ENCODE measurements around the gene NMBR.
"Not testable (repeated sequence)": the region's sequence is repeated elsewhere in the genome, so short reads cannot be mapped to it uniquely, and the experiment has no call there.

The NMBR gene

GRCh38 chr6:142146828-142147662 lies at the start of gene NMBR, which contains the start of gene VTA1:
TSS of gene NMBR (minus strand) at chr6:142147122. CDS start at chr6:142088658, 58,464 bp downstream.
TSS of gene VTA1 (plus strand) at chr6:142147263. CDS start at chr6:142147288, 25 bp downstream.
- peak; percentile 82 for DNase-seq (ENCODE audit: low spot score)

GRCh38 chr6:142195862-142196541 lies 49.1 kb upstream of the NMBR start:
- DNase-seq (ENCODE audit: low spot score), result peak; percentile 4

GRCh38 chr6:142193621-142194020 lies 46.7 kb upstream of the NMBR start:
- DNase-seq (ENCODE audit: low spot score), result no peak

- DNase-seq (ENCODE audit: low spot score), result no peak
Observed at GRCh38 chr6:142192343-142192742, 45.4 kb upstream of the NMBR start.

- no peak for DNase-seq (ENCODE audit: low spot score)
Observed at GRCh38 chr6:142189057-142189456, 42.1 kb upstream of the NMBR start.

GRCh38 chr6:142188341-142188740 lies 41.4 kb upstream of the NMBR start:
- DNase-seq (ENCODE audit: low spot score), result not testable (repeated sequence)

GRCh38 chr6:142187209-142187608 lies 40.3 kb upstream of the NMBR start:
- no peak for DNase-seq (ENCODE audit: low spot score)

GRCh38 chr6:142185641-142186040 lies 38.7 kb upstream of the NMBR start:
- DNase-seq (ENCODE audit: low spot score), result no peak

- no peak for DNase-seq (ENCODE audit: low spot score)
Observed at GRCh38 chr6:142184307-142184706, 37.4 kb upstream of the NMBR start.

GRCh38 chr6:142183351-142183750 lies 36.4 kb upstream of the NMBR start:
- DNase-seq (ENCODE audit: low spot score), result no peak

GRCh38 chr6:142182004-142182403 lies 35.1 kb upstream of the NMBR start:
- no peak for DNase-seq (ENCODE audit: low spot score)

GRCh38 chr6:142178129-142178528 lies 31.2 kb upstream of the NMBR start:
- no peak for DNase-seq (ENCODE audit: low spot score)

GRCh38 chr6:142174703-142175102 lies 27.8 kb upstream of the NMBR start:
- DNase-seq (ENCODE audit: low spot score), result no peak

- no peak for DNase-seq (ENCODE audit: low spot score)
Observed at GRCh38 chr6:142173980-142174379, 27.1 kb upstream of the NMBR start.

- no peak for DNase-seq (ENCODE audit: low spot score)
Observed at GRCh38 chr6:142172758-142173157, 25.8 kb upstream of the NMBR start.

GRCh38 chr6:142171351-142171750 lies 24.4 kb upstream of the NMBR start:
- no peak for DNase-seq (ENCODE audit: low spot score)

- DNase-seq (ENCODE audit: low spot score), result no peak
Observed at GRCh38 chr6:142167486-142167885, 20.6 kb upstream of the NMBR start.

GRCh38 chr6:142167071-142167470 lies 20.1 kb upstream of the NMBR start:
- DNase-seq (ENCODE audit: low spot score), result no peak

GRCh38 chr6:142165227-142165626 lies 18.3 kb upstream of the NMBR start:
- no peak for DNase-seq (ENCODE audit: low spot score)

GRCh38 chr6:142162780-142163179 lies 15.9 kb upstream of the NMBR start:
- no peak for DNase-seq (ENCODE audit: low spot score)

- not testable (repeated sequence) for DNase-seq (ENCODE audit: low spot score)
Observed at GRCh38 chr6:142156758-142157068, 9.8 kb upstream of the NMBR start.

- peak; percentile 6 for DNase-seq (ENCODE audit: low spot score)
Observed at GRCh38 chr6:142155895-142156757, 9.2 kb upstream of the NMBR start.

GRCh38 chr6:142155091-142155490 lies 8.2 kb upstream of the NMBR start:
- DNase-seq (ENCODE audit: low spot score), result no peak
